HG02840 (cell line): ENCODE results near the gene SHISA4.
"Not testable (repeated sequence)": the region's sequence is repeated elsewhere in the genome, so short reads cannot be mapped to it uniquely, and the experiment has no call there.

ENCODE experiments used
- ATAC-seq: cut with Tn5 transposase; IDR thresholded peaks from one replicate; pipeline ENCODE4 v1.9.1; 2021; ENCODE audit warnings: mild to moderate bottlenecking, moderate library complexity, moderate number of reproducible peaks; ENCODE audit not compliant: unreplicated experiment, low FRiP score

Gene SHISA4

DNA sequence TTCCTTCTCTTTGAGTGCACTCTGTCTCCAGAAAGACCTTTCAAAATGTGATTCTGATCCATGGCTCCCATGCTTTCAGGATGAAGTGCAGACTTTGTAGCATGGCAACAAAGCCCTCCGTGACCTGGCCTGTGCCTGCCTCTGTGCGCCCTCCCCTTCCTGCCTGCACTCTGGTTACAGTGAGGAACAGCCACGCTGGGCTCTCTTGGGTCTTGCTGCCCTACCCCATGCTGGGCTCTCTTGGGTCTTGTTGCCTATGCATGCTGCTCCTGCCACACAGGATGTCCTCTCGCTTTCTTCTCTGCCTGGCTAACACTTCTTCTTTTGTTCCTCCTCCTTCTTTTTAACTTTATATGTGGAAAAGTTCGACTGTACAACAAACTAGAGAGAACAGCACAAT lies 29.6 kb downstream of the SHISA4 start:
- ATAC-seq = no peak

DNA sequence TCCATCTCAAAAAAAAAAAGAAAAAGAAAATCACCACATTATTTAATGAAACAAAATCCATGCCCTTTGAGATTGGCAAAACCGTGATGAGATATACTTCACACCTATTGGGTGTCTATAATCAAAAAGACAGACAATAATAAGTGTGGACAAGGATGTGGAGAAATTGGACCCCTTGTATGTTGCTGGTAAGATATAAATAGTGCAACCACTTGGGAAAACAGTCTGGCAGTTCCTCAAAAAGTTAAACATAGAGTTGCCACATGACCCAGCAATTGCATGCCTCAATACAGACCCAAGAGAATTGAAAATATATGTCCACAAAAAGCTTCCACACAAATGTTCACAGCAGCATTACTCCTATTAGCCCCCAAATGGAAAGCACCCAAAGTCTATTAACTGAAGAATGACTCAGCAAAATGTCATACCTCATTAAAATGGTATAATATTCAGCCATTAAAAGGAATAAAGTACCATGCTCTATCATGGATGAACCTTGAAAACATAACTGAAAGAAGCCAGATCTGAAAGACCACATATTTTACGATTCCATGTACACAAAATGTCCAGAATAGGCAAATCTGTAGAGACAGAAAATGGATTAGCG lies 33.4 kb downstream of the SHISA4 start:
- ATAC-seq = no peak

DNA sequence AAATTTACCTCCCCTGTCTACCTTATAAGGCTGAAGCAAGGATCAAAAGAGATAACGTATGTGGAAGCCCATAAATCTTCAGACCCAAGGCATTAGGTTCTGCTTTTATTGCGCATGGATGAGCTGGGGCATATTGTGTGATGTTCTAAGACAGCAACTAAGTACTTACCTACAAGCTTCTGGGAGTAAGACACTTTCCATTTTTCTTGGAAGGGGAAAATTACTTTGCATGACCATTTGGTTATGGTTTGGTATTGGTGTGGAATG lies 36.5 kb downstream of the SHISA4 start:
- no peak for ATAC-seq

DNA sequence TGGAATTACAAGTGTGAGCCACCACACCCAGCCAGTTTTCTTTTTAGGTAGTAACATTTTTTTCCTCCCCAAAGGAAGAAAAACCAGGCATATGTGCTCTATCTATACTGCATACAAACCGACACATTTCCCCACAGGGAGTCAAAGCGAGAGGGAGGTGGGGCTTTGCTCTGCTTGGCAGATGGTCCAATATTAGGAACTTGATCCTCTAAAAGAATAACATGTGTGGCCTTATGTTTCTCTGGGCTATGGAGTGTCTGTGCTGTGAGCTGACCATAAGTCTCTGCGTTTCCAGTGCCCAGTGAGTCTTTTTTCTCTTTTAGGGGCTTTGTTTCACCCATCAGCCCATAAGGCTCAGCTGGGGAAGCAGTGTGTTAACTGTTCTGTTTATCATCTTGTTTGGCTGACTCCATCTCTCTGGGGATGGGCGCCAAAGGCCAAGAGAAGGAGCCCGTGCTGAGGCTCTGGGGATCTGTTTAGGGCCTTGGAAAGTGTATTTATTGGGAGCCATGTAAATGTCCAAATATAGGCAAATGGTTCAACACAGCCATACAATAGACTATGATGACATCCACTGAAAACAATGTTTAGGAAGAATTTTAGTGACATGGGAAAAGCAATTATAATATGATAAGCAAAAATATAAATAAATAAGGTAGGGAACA lies 37.4 kb downstream of the SHISA4 start:
- ATAC-seq = no peak

DNA sequence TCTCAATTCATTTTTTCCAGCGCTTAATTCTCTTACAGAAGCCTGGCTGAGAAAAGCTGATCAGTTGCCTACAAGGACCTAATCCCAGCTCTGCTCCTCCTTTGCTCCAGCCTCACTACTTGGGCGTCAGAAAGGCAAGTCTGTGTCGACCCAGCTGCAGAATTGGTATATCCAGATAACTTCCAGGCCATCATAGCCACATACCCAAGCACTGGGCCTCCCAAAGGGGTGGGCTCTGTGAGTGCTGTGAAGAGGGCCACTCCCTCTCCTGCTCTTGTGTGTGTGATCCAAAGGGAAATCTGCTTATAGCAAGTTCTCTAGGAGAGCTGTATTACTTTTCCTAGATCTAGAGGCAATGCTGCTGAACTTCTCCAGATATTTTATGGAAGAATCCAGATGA lies 39.6 kb downstream of the SHISA4 start:
- no peak for ATAC-seq

DNA sequence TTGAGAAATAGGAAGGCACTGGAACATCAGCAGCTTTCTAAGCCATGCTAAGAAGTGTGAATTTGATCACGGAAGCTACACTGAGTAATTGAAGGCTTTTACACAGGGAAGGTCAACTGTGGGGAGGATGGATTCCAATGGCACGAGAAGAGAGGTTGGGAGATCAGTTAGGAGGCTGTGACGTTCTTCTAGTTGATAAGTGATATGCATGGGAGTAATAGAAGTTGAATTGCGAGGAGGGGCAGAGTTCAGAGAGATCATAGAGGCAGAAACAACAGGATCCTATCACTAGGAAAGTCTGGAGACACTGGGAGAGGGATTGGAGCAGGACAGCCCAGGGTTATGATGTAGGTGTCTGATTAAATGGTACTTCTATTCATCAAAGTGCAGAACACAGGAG lies 41.4 kb downstream of the SHISA4 start:
- ATAC-seq = no peak

DNA sequence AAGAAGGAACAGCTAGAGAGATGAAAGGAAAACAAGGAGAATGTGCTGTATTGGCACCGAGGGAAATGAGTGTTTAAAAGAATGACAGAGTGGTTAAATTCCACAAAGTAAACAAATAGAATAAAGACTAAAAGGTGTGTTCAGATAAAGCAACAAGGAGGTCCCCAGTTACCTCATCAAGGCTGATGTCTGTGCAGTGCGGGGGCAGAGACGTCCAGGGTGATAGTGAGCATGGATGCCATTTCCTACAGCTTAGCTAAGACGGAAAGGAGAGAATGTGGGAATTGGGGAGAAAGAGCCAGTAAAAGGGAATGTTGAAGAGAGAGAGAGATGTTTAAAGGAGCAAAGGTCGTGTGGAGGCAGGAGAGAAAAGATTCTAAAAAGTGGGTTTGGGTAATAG lies 42.1 kb downstream of the SHISA4 start:
- no peak for ATAC-seq

DNA sequence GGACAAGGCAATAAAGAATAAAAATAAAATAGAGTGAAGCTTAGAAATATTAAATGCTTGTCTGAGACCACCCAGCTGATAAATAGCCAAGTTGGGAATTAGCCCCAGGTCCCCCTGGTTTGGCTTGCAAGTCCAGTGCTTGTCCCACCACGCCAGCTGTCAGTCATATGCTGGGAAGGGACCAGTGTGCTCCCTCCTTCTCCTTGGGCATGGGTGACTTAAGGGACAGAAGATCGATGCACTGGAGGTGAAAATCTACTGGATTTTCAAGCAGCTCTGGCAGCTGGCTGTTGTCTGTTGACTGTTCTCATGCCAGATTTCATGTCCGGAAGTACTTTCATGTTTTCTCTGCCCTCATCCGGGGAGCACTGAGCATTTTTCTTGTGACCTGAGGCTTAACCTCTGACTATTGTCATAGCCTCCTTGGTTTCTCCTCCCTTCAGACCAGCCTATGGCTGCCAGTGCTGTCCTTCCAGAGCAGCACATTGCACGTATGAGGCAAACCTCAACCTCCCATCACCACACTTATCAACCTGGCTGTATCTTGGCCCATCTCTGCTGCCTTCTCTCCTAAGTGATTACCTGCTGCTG lies 45.2 kb downstream of the SHISA4 start:
- ATAC-seq = no peak

DNA sequence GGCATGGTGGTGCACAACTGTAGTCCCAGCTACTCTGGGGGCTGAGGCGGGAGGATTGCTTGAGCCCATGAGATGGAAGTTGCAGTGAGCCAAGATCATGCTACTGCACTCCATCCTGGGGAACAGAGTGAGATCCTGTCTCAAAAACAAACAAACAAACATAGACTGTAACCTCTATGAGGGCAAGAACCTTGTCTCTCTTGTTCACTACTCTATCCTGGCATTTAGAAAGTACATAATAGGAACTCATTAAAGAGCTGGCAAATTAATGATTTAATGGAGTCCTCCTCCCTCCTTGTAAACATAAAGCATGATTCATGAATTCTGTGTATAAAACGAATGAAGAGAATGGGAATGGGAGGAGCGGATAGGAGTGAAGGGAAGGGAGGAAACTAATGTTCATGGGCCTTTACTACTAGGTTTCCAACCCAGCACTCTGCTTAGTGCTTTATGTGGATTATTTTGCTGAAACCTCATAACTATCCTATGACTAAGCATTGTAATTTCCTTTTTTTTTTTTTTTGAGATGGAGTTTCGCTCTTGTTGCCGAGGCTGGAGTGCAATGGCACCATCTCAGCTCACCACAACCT lies 49.0 kb downstream of the SHISA4 start:
- ATAC-seq = no peak

DNA sequence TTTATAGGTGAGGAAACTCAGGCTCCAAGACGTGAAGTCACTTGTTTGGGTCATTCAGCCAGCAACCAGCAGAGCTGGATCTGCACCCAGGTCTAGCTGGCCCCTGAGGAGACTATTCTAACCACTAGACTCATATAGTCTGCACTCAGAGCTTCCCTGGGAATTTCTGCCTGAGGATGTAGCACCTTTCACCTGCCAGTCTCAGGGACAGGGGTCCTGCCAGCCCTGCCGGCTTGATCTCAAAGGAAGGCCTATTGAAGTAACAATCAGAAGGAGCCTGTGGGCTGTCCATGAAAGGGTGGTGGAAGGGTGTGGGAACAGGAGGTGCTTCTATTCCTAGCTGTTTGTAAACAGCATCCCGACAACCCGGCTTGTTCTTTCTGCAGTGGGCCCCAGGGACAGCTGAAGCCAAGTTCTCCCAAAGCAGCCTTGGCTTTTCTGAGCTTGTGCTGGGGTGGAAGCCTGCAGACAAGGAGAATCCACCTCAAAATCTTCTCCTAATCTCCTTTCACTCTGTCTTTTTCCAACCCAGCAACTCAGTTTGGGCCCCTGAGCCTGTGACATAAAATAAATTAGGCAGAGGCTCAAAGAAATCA lies 49.8 kb downstream of the SHISA4 start:
- no peak for ATAC-seq

DNA sequence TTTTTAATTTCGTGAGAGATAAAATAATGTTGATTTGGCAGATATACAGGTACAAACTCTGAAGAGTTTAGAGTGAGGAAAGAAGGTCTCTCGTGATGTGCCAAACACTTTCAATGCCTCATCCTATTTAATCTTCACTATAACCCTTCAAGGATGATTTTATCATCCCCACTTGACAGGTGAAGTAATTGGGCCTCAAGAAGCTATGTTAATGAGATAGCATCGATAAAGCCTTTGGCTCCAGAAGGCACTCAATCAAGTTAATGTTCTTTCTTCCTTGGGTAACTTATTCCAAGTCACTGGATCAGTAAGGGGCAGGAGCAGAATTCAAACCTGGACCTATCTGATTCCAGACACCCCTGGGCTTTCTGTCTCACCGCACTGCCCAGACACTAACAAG lies 50.5 kb downstream of the SHISA4 start:
- ATAC-seq = no peak

DNA sequence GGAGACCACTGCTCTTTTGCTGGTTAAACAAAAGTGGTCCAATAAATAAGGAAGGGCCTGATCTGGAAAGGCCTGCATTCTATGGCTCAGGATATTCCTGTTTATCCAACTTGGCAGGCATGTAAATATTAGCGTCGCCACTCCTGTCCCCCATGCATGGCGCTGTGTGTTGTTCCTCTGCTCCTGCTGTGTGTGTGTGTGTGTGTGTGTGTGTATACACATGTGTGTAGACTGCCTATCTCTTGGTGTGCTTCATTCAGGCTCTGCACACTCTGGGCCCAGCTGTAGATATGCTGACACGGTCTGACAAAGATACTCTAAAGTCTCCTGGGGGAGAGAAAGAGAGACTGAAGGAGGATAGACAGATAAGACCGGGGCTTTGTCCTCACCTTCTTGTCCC lies 50.9 kb downstream of the SHISA4 start:
- no peak for ATAC-seq

DNA sequence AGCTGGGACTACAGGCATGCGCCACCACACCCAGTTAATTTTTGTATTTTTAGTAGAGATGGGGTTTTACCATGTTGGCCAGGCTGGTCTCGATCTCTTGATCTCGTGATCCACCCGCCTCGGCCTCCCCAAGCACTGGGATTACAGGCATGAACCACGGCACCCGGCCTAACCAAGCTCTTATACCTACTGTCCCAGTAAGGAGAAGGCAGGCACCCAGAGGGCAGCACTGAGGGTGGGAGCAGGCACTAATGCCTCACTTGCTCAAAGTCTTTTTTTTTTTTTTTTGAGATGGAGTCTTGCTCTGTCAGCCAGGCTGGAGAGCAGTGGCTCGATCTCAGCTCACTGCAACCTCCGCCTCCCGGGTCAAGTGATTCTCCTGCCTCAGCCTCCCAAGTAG lies 51.6 kb downstream of the SHISA4 start:
- not testable (repeated sequence) for ATAC-seq

DNA sequence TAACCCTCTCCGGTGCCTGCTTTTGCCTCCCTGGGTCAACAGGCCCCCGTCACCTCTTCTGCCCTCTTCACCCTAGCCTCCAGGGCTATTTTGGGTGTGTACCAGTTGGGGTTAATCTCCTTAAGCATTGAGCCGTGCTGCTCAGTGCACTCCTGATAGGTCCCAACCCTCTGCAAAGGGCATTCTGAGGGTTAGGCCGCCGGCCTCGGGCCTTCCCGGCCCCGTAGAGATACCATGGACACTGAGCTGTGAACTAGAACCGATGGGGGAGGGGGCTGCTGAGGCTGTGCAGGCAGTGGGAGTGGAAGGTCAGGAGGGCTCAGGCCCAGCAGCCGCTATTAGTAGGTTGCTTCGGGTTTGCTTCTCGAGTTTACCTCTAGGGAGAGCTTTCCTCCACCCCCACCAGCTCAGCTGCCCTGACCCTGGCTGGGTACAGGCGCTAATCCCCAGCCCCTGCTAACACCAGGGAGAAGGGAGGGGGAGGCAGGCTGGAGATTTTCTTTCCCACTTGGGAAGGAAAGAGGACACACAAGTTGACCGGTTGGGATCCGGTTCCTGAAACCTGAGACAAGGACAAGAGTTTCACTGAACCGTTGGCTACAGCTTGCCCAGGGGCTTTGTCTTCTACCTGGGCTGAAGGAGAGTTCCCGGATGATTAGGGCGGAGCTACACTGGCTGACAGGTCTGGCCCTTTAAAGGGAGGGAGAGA lies 52.9 kb downstream of the SHISA4 start:
- no peak for ATAC-seq

DNA sequence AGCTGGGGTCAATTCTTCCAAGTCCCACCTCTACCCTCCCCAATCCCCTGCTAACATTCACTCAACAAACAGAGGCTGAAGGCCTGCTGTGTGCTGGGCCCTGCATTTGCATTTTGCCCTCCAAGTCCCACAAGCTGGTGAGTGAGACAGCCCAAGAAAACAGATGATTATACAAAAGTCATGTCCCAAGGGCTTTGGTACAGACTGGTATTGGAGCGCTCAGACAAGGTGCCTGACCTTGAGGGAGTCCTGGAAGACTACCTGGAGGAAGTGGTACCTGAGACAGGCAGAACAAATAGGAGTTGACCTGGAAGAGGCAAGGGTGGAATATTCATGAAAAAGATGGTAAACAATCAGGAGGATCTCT lies 53.4 kb downstream of the SHISA4 start:
- ATAC-seq = no peak
